Activated B cell treated with CpG ODN at 0.5 μM for 24 hours (primary cell): Measurements from ENCODE around the gene NUP98. TPM values are rescaled to one million over a fixed set of nuclear protein-coding genes. Genes with fewer than 3 reads are reported as not detected.

Source experiments
- ATAC-seq: fragments of 200-7000 bp; cut with Tn5 transposase; one replicate; pipeline ENCODE4 v1.10.0; 2021; ENCODE audit warnings: low read depth, mild to moderate bottlenecking, moderate library complexity
- CTCF ChIA-PET: fragments of 350-600 bp; sonication (Branson Sonifier 250); formaldehyde crosslinking; loops from one replicate; lab custom pipeline; 2021; ENCODE audit warnings: antibody characterized with exemption; lab: Charles Lee
- POLR2A ChIA-PET: fragments of 350-600 bp; sonication (Branson Sonifier 250); formaldehyde crosslinking; loops from one replicate; lab custom pipeline; 2021; ENCODE audit warnings: antibody characterized with exemption; lab: Charles Lee
- DNase-seq: peaks from one replicate; pipeline ENCODE4 v3.0.0; 2022
- H3K27ac Mint-ChIP-seq: one replicate; pipeline ENCODE4 v1.8.0; 2020; ENCODE audit warnings: mixed read lengths
- H3K27me3 Mint-ChIP-seq: one replicate; pipeline ENCODE4 v1.8.0; 2021; ENCODE audit warnings: mixed read lengths
- H3K36me3 Mint-ChIP-seq: one replicate; pipeline ENCODE4 v1.8.0; 2021; ENCODE audit warnings: low read depth, mixed read lengths
- H3K4me1 Mint-ChIP-seq: one replicate; pipeline ENCODE4 v1.8.0; 2021; ENCODE audit warnings: mixed read lengths
- H3K4me3 Mint-ChIP-seq: one replicate; pipeline ENCODE4 v1.8.0; 2020; ENCODE audit warnings: mild to moderate bottlenecking, mixed read lengths
- H3K9me3 Mint-ChIP-seq: one replicate; pipeline ENCODE4 v1.8.0; 2020; ENCODE audit warnings: mixed read lengths
- CTCF ChIP-seq: fragments of 200-600 bp; IDR thresholded peaks from one replicate; pipeline ENCODE4 v1.8.0; 2022; ENCODE audit warnings: antibody characterized with exemption, mild to moderate bottlenecking
- intact Hi-C: fragments of 100-400 bp; cut with micrococcal nuclease; formaldehyde crosslinking; loops from one replicate; pipeline ENCODE4 v1.15.1; 2024
- total RNA-seq: library from RNA; stranded (reverse); gene quantifications from 2 replicates; pipeline ENCODE4 v1.2.3, GENCODE V29; 2022

The NUP98 gene
- total RNA-seq, 1 donor from 2014 or later: 117 TPM

GRCh38 chr11:3707176-3707575, 90.2 kb downstream of the NUP98 start:
- no peaks in the 10 kb centered on the region for H3K27me3 Mint-ChIP-seq
- ChIA-PET POLR2A (no interaction called here), CTCF (no interaction called here)
- no peak for DNase-seq
- peaks cover 78% of the 10 kb centered on the region for H3K36me3 Mint-ChIP-seq
- H3K4me3 Mint-ChIP-seq: no peak overlapping the region
- H3K4me1 Mint-ChIP-seq: no peaks in the 10 kb centered on the region
- intact Hi-C loops: no loop called here
- no peak for ATAC-seq
- no peak for TF ChIP-seq CTCF
- H3K9me3 Mint-ChIP-seq: no peaks in the 10 kb centered on the region
- no peak overlapping the region for H3K27ac Mint-ChIP-seq

- no peak overlapping the region for H3K27ac Mint-ChIP-seq
- no peaks in the 10 kb centered on the region for H3K27me3 Mint-ChIP-seq
- no peak for TF ChIP-seq CTCF
- CTCF ChIA-PET: interaction anchor here (1.2 kb wide), 1 partner anchor 369 kb away, joined by 3 read pairs; no protein-coding TSS in a partner anchor
- no peaks in the 10 kb centered on the region for H3K4me1 Mint-ChIP-seq
- H3K4me3 Mint-ChIP-seq: no peak overlapping the region
- intact Hi-C loops: no loop called here
- DNase-seq: no peak
- H3K36me3 Mint-ChIP-seq: peaks cover 79% of the 10 kb centered on the region
- POLR2A ChIA-PET: no interaction called here
- no peak for ATAC-seq
- H3K9me3 Mint-ChIP-seq: no peaks in the 10 kb centered on the region
These were observed 94.0 kb downstream of the NUP98 start for GRCh38 chr11:3703383-3703782.

- DNase-seq: no peak
- Mint-ChIP-seq H3K27ac (no peak overlapping the region), H3K9me3 (no peaks in the 10 kb centered on the region), H3K4me3 (no peak overlapping the region), H3K36me3 (peaks cover 76% of the 10 kb centered on the region), H3K27me3 (no peaks in the 10 kb centered on the region), H3K4me1 (no peaks in the 10 kb centered on the region)
- no peak for ATAC-seq
- POLR2A ChIA-PET: interaction anchor here (0.6 kb wide), 1 partner anchor 18 kb away, joined by 7 read pairs; no protein-coding TSS in a partner anchor
- CTCF ChIA-PET: no interaction called here
- intact Hi-C loops: no loop called here
- no peak for TF ChIP-seq CTCF
These were observed 96.4 kb downstream of the NUP98 start for GRCh38 chr11:3700910-3701309.

GRCh38 chr11:3700410-3700809, 96.9 kb downstream of the NUP98 start:
- CTCF ChIA-PET: no interaction called here
- ATAC-seq: no peak
- DNase-seq: no peak
- no peak overlapping the region for H3K27ac Mint-ChIP-seq
- H3K9me3 Mint-ChIP-seq: no peaks in the 10 kb centered on the region
- POLR2A ChIA-PET: interaction anchor here (0.6 kb wide), 1 partner anchor 19 kb away, joined by 7 read pairs; no protein-coding TSS in a partner anchor
- intact Hi-C loops: no loop called here
- no peaks in the 10 kb centered on the region for H3K27me3 Mint-ChIP-seq
- no peak for TF ChIP-seq CTCF
- peaks cover 76% of the 10 kb centered on the region for H3K36me3 Mint-ChIP-seq
- H3K4me1 Mint-ChIP-seq: no peaks in the 10 kb centered on the region
- no peak overlapping the region for H3K4me3 Mint-ChIP-seq

- Mint-ChIP-seq H3K4me1 (no peaks in the 10 kb centered on the region), H3K36me3 (peaks cover 75% of the 10 kb centered on the region), H3K9me3 (no peaks in the 10 kb centered on the region), H3K27me3 (no peaks in the 10 kb centered on the region), H3K27ac (no peak overlapping the region), H3K4me3 (no peak overlapping the region)
- ChIA-PET CTCF (no interaction called here), POLR2A (no interaction called here)
- intact Hi-C loops: no loop called here
- TF ChIP-seq CTCF: no peak
- ATAC-seq (no peak), DNase-seq (no peak)
These were observed 110.6 kb downstream of the NUP98 start for GRCh38 chr11:3686751-3687150.
